GM19372 (cell line): ENCODE results near the gene ABCF2.
A peak's percentile ranks its signal among the peaks of the same experiment; 100 is the strongest.

Experiments
- ATAC-seq: cut with Tn5 transposase; IDR thresholded peaks from one replicate; pipeline ENCODE4 v1.9.1; 2021; ENCODE audit warnings: mild to moderate bottlenecking, low read depth, moderate library complexity; ENCODE audit not compliant: unreplicated experiment

The ABCF2 gene

GRCh38 chr7:151176401-151176800, 50.6 kb downstream of the ABCF2 start:
- ATAC-seq = no peak

GRCh38 chr7:151175793-151176311, 51.2 kb downstream of the ABCF2 start:
- ATAC-seq = no peak

DNA sequence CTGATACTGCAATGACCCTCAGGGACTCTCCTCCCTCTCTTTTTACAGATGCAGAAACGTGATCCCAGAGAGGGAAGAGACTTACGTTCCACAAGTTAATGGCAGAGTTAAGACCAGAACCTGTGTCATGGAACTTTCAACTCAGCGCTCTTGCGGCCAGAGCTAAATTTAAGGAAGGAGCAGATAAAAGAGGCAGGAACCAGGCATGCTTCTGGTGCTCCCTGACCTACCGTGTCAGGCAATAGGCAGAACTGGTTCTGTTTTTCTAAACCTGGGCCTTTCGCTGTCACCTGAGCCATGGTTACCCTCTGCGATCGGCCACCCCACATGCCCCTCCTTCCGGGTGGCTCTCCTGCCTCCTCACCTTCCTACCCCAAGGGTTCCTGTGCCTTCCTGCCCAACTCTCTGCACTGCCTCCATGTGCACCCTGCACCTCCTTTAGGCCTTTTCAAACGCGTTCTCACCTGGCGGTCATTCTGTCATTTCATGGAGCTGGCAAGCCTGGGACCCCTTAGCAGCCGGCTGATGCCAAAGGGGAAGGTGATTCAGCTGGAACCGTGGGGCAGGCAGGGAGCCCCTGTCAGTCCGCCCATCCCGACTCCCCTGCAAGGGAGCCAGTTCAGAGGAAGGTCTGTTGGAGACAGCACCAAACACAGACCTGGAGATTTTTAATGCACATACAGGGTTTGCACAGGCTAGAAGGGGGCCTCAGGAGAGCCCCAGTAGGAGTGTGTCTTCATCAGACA, 51.8 kb downstream of the ABCF2 start:
- no peak for ATAC-seq

- ATAC-seq = no peak
Measured at GRCh38 chr7:151174246-151175046, 52.6 kb downstream of the ABCF2 start.

- no peak for ATAC-seq
Measured at GRCh38 chr7:151173386-151174245, 53.4 kb downstream of the ABCF2 start.

DNA sequence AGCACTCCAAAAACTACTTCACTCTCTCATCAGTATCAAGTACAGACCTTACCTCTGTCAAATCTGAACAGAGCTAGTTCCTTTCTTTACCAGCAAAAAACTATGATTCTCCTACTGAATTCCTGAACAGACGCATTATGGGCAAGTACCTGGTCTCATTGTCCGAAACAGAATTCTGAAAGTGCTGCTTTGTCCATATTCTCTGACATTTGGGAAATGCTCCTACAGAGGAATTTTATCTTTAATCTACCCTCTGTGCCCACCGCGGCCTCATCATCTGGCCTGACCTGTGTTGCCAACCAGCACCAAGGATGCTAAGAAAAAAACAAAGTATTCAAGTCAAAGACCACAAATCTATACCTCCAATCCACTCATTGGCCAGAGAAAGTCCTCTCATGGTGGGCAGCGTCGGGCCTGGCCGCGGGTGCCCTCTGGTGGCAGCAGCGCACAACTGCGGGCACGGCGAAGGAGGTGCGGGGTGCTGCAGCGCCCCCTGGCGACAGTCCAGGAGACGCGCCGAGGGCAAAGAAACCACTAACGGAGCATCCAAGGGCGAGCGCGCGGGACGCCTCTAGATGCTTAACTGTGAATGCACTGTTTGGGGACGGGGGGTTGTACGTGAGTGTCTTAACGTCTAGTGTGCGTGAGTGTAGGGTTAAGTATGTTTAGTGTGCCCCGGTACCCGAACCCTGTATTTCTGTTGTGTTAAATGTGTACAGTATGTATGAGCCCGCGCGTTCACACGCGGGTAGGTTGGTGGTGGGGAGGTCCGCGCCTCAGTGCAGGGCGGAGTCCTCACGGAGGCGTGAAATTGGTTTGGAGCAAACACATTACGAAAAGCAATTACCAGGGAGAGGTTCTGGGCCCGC, 54.5 kb downstream of the ABCF2 start:
- ATAC-seq = peak; percentile 62

GRCh38 chr7:151168787-151169162, 58.2 kb downstream of the ABCF2 start:
- no peak for ATAC-seq

DNA sequence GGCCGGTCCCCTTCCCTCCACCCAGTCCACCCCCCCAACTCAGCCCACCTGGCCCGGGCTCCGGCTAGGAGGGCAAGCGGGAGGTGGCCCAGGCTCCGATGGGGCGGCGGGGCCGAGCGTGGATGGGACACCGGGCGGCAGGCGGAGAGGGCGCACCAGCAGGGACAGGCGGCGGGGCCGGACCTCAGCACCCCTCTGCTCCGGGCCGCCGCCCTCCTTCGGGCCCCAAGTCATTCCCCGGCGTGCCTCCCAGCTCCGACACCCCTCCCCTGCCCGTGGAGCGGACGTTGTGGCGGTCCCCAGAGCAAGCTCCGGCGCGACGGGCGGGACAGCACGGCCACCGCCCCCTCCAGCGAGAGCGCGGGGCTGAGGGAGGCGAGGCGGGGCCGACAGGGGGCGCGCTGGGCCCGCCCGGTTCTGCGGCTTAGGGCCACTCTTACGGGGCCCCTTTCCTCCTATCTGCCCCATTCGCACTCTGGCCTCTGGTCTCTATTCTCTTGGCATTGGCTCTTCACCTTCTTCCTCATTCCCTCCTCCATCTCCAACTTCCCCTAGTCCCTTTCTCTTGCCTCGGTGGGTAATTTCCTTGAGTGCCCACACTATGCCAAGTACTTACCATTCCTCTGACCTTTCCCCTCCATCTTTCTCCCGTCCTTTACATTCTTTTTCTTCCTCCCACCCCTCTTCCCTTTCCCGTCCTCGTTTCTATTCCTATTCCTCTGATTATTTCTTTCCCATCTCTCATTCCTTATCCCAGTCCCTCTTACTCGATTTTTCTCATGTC, 58.8 kb downstream of the ABCF2 start:
- ATAC-seq = peak; percentile 66

- no peak for ATAC-seq
Measured at GRCh38 chr7:151167197-151167961, 59.6 kb downstream of the ABCF2 start, which contains the start of gene GBX1. Gene GBX1, minus strand, starts transcription at chr7:151167694. Its CDS starts 146 bp downstream, at chr7:151167548.

DNA sequence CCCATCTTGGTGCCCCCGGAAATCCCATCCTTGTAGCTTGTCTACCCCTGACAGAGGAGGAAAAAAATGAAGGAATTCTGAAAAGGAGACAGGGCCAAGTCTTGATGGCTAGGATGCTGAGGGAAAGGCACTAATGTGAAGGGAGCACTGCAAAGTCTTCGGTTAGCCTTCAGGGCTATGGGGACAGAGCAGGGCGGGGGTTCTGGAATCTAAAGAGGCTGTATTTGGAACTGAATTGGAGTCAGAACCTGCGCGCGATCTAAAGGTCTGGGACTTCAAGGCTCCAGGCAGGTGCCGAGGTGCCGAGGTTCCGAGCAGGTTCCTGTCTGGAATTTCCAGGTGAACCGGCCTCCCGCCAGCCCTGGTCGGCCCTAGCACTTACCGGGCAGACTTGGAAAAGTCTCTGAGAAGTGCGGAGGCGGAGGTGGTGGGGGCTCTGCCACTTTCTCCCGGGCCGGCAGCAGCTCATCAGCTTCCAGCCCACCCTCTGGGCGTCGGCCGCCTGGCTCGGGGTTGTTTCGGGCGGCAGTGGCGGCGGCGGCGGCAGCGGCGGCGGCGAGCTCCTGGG, 60.3 kb downstream of the ABCF2 start:
- no peak for ATAC-seq
